CD4-positive, alpha-beta T cell treated with Interleukin-1 beta for 1 hour (primary cell): Measurements from ENCODE around the gene BCAS1.
A peak's percentile ranks its signal among the peaks of the same experiment; 100 is the strongest.
"Not testable (repeated sequence)": the region's sequence is repeated elsewhere in the genome, so short reads cannot be mapped to it uniquely, and the experiment has no call there.

ENCODE experiments used
- DNase-seq, 2 donors: peaks; one replicate each; pipeline ENCODE4 v3.0.0-alpha.2; 2020 to 2022

BCAS1 gene

DNA sequence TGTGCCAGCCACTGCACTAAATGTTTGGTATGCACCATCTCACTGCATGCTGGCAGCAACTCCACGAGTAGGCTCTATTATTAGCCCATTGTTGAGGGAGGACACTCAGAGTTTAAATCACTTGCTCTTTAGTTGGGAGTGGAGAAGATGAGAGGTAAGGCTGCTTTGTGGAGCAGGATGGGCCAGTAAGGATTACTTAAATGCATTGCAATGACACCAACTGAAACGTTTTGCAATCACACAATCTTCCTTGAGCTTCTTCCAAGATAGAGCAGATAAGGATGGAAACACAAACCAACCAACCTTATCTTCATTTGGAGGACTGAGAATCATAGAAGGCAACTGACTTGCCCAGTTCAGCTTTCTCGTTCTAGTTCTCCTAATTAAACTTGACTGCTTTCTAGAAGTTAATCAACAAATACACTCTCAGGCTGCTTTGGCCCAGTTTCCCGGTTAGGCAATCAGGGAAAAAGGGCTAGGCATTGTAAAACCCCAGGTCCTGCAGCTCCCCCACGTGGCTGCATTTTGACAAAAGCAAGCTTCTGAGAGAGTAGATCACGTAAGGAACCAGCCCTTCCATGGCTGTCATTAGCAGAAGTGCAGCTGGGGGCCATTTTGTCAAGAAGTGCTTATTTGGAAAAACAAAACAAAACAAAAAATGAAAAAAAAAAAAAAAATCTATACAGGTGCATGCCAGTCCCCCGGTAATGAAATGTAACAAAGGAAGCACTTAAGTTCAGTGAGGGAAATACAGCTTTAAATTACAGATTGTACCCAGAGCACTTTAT, 130.6 kb downstream of the BCAS1 start:
- DNase-seq = peak; percentile 74 to 79

DNA sequence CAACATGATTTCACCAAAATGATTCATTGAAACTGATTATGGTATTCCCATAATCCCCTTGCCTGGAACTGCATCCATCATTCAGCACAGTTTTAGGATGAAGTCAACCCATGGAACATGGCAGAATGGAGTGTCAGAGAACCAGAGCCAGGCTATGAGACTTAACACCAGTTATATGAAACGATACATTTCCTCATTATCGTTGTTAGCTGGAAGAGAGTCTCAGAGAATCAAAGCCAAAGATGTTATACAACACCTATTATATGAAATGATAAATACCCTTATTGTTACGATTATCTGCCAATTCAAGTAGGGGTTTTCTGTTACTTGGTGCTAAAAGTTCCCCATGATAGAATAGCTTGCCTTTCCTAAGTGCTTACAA, 131.2 kb downstream of the BCAS1 start:
- DNase-seq = no peak

DNA sequence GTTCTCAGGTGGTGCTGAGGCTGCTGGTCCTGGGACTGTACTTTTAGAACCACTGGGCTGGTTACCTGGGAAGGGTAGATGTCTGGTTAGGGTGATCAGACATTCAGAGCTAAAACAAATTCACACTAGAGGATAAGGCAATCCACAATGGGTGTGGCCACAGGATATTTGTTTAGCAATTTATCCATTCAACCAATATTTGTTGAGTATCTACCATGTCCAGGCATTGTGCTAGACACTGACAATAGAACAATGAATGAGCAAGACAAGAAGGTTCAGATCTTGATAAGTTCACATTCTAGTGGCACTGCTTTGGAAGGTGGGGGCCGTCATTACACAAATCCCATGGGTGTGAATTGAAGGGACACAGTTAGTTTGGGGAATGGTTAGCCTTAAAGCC, 131.7 kb downstream of the BCAS1 start:
- no peak for DNase-seq

DNA sequence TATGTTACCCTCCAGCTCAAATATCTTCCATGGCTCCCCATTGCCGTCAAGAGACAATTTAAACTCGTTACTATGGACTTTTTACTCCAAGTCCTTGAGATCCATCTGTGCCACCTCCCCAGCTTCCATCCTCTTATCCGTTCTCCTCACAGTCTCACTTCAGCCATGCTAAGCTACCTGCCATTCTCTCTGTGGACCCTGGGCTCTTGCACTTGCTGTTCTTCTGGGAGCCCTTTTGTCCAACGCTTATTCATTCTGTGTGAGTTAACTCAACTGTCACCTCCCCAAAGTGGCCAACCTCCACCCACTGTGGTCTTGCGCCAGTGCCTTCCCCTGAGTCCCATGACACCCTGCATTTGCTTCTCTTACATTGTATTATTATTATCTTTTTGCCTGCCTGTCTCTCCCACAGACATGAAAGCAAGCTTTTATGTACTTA, 132.4 kb downstream of the BCAS1 start:
- no peak for DNase-seq

DNA sequence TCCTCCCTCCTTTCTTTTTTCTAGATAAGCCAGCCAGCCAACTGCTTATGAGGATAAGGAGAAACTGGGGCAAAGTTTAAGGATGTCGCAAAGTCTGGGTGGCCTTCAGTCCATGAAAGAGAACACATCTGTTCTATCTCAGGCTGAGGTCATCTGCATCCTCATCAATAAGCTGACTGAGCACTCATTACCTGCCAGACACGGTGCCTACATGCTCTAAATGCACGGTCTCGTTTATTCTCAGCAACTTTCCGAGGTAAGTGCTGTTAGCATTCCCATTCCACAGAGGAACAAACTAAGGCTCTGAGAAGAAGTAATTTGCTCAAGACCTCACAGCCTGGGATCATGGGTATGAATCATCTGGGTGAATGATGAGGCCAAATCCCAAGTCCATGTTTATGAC, 133.1 kb downstream of the BCAS1 start:
- DNase-seq = no peak

DNA sequence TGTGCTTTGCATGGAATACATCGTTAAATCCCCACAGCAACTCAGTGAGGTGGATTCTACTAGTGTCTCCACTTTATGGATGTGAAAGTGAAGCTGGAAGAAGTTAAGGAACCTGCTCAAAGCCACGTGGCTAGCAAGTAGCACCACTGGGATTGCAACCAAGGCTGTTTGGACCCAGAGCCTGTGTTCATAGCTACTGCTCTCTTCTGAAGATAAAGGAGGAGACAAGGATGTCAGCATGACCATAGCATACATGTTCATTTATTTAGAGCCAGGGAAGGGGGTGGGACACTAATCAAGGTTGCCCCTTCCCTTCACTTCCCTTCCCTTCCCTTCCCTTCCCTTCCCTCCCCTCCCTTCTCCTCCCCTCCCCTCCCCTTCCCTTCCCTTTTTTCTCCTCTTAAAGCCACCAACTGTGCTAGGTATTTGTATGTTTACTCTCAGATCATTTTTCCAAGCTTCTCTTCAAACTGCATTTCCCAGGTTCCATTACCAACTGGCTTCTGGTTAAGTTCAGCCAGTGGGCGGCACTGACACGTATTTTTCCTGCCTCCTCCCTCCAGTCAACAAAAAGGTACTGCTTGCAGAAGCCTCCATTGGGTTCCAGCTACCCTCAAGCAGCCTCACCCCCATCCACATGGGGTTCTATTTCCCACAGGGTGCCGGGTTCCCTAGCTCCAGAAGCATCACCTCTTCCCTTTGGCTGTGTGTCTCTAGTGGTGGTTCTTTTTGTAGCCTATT, 134.9 kb downstream of the BCAS1 start:
- no peak for DNase-seq

DNA sequence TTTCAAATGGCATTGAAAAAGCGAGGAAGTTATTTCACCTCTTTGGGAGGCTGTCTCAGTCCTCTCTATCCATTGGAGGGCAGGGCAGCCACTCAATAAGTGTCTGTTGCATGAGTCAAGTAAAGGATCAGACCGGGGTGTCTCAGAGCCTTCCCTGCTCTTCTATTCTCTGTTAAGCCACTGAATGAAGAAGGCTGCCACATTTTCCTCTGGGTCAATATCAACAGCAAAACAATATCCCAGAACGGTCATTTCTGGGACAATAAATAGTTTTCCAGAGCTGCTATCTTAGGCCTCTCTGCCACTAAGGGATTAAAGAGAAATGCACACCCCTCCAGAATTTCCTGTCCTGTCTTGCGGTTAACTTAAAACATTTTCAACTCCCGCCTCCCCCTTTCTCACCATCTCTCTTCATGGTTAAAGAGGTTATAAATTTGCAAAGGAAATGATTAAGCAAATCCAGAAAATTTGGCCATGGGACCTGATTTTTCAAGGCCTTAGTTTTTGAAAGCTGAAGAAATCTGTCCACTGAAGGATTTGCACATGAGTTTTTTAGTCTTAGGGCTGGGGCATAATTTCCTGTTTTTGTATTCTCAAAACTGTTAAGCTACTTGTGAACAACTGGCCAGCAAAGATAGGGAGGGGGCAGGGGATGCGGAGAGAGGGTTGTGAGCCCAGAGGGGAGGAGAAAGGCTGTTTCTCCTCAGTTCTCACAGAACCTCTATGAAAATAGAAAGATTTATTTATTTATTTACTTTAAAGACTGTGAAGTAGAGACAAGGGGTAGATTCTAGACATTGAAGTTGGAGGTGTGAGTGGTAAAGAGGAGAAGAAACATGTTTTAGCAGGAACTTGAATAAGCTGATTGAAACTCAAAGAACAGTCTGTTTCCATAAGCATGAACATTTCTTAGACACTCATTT, 135.7 kb downstream of the BCAS1 start:
- DNase-seq = no peak

DNA sequence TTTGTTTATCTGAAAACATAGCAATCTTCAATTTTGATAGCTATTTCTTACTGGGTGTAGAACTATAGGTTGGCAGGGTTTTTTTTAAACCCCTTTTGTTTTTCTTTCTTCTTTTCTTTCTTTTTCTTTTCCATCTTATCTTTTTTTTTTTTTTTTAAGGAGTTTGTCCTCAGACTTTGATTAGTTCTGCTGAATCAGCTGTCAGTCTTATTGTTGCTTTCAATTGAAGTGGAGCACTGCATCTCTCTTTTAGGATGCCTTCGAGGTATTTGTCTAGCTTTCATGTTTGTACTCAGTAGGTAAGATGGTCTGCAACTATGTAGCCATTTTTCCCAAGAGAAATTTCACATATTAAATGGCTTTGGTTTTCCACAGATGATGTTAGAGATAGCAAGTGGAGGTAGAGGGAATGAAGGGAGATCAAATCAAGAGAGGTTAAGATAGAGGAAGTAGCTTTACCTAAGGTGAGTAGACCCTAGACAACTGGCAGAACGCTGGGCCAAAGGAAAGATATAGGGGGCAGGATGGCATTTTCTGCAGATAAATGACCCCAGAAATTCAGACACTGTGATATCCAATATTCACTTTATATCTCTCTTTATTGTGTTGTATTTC, 137.1 kb downstream of the BCAS1 start:
- no peak for DNase-seq

DNA sequence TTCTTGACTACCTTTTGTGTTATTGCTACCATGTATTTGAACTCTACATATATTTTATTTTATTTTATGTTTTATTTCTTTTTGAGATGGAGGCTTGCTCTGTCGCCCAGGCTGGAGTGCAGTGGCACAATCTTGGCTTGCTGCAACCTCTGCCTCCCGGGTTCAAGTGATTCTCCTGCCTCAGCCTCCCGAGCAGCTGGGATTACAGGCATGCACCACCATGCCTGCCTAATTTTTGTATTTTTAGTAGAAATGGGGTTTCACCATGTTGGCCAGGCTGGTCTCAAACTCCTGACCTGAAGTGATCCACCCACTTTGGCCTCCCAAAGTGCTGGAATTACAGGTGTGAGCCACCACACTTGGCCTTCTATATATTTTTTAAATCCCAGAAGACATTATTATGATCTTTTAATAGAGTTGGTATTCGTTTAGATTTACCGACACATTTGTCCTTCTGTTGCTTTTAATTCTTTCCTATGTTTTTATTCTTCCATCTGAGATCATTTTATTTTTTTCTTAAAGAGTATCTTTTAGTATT, 137.7 kb downstream of the BCAS1 start:
- DNase-seq = not testable (repeated sequence)

DNA sequence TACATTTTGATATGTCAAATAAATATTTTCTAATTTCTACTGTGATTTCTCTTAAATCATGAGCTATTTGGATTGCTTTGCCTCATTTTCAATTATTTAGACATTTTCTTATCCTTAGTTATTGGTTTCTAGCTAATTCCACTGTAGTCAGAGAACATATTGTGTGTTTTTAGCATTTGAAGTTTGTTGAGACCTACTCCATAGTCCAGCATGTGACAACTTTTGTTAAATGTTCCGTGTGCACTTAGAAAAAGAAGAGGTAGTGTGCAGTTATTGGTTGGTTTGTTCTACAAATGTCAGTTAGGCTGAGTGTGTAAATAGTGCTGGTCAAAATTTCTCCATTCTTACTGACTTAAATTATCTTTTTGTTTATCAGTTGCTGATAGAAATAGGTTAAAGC, 138.8 kb downstream of the BCAS1 start:
- no peak for DNase-seq

DNA sequence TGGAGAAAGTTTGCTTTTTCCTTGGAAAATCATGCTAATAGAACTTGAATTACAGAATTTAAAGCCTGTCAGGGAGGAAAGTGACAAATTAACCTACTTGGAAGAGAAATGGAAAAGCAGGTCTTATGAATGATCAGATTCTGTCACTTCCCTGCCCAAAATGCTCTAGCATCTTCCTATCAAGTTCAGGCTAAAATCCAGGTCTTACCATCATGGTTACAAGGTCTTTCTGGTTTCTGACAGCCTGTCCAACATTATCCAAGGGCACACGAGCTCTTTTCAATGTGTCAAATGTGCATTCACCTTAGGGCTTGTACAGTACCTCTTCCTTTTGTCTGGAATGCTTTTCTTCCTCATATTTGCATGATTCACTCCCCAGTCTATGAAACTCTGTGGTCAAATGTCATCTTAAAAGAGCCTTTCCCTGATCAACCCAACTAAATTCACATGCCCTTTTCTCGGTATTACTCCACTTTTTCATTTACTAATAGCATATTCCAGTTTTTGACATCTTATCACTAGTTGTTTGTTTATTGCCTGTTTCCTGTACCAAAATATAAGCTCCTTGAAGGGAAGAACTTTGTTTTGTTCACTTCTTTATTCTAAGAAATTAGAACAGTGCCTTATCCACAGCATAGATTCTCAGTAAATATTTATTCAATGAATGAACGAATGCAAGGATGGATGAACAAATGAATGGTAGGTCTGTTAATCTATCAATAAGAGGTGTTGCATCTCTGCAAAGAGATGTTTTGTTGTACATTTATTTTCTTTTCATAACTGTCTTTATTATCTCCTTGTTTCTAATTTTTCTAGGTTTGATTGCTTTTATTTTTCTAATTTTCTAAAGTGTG, 139.5 kb downstream of the BCAS1 start:
- no peak for DNase-seq

DNA sequence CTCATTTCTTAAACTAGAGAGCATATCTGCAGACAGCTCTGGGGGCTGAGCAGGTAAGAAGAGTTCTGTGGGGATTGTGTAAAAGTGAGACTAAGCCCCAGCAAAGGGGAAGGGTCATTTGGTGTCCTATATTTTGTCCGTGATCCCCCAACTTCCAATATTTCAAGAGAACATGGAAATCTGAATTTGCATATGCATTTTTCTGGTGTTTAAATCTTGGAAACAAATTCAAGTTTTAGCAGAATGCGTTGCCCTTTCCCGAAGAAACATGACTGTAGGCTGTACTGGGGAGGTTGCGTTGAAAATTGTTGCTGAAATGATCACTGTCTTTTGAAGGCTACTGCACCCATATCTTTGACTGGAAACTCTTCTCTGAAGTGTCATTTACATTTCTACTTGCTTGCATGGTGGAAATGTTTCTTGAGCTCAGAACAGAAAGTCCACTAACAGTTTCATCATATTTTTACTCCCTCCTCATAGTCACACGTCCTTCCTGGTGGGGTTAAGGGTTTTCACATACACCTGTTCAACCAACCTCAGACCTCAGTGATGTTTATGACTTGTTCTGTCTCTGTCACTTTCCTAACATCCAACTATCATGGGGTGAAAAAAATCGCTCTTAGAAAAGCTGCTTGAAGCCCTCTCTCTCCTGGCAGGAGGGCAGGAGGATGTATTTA, 140.3 kb downstream of the BCAS1 start:
- DNase-seq = no peak

DNA sequence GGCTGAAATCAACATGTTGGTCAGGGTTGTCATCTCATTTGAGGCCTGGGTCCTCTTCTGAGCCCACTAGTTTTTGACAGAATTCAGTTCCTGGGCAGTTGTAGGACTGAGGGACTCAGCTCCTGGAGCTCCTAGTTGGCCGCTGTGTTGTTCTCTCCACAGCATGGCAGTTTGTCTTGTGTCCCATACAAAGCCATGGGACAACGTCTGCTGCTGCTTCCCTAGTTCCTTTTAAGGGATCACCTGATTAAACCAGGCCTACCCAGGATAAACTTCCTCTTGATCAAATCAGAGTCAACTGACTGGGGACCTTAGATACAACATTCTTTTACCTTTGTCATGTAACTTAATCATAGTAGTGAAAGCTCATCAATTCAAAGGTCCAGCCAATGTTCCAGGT, 141.0 kb downstream of the BCAS1 start:
- DNase-seq = no peak

DNA sequence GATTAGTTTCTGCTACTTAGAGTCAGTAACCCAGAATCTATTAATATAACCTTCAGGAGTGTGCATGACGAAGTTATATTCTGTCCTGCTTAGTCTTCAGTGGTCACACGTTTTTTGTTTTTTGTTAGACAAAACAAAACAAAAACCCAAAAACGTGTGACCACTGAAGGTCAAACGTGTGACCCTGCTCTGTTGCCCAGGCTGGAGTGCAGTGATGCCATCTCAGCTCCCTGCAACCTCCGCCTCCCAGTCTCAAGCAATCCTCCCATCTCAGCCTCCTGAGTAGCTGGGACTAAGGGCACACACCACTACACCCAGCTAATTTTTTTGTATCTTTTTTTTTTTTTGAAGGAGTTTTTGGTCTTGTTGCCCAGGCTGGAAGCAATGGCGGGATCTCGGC, 142.4 kb downstream of the BCAS1 start:
- DNase-seq = no peak

DNA sequence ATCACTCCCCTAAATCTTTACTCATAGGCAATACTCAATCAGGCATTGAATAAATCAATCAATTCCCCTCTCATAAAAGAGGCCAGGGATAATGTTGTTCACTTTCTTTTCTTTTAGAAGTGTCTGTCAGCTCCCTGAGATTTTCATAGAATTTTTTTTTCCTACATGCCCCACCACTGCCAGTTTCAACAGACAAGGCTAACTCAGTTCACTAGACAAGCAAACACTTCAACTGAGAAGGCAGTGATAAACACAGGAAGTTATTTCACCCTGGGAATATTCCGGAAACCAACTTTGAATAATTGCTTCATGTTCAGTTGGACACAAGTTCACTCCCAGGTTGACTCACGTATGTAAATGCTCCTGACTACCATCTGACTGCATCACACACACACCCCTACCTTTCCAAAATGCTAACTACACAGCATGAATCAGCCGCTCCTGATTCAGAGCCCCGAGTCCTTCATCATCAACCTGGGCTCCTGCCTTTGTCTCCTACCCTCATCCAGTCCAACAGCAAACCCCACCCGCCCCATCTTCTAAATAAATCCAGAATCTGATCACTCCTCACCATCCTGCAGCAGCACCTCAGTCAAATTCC, 143.9 kb downstream of the BCAS1 start:
- DNase-seq = peak in 1 of 2 donors; percentile 60

DNA sequence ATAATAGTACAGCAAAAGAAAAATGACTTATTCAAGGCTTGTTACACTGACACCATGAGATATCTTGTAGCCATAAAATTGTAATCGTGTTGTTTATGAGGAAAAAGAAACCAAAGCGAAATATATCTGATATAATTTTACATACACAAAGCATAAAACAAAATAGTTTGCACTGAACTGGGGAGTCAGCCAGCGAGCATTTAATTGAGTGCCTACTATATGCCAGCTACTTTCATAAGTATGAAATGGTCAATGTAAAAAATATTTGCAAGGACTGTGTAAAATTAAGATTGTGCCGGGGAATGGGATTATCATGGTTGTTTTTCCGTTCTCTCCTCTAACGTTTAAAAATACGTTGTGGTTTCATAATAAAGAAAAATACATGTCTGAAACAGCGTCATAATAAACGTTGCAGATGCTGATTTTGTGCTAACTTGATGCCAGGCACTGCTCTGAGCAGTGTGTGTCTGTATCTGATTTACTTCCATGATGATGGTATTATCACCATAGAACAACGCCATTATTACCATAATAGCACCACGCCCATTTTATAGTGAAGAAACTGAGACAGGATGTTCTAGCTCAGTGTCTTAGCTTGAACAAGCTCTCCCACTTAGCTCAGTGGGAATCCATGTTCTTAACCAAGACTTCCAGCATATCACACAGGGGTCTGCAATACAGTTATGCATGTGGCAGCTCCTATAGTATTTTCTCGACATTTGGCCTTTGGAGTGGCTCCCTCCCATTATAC, 144.6 kb downstream of the BCAS1 start:
- no peak for DNase-seq

DNA sequence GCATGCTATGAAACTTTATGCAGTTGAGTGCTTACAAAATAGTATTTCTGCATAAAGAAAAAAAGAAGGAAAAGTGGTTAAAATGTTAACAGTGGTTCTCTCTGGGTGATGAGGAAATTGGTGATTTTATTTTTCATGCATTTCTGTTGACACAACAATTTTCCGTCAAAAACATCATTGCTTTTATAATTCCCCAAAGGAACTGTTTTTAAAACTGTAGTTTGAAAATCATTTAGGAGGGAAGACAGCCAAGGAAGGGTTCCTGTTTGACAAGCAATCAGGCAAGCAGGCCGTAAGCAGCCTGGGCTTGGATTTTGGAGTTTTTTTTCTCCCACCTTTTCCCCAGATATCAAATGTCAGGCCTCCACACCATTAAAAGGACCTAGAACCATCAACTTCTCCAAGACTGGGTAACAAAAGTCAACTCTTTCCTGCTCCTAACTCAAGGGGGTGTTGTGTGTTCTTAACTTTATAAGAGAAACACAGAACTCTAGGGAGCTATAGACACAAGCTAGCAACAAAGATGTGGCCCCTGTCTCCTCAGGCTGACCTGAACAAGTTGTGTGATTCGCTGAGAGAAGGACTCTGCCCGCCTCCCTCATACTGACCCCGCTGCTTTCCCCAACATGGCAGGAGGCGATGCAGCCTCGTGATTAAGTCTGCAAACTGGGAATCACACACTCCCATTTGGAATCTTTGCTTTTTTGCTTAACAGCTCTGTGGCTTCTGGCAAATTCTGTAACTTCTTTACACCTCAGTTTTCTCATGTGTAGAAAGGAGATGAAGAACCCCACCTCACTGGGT, 146.6 kb downstream of the BCAS1 start:
- no peak for DNase-seq

DNA sequence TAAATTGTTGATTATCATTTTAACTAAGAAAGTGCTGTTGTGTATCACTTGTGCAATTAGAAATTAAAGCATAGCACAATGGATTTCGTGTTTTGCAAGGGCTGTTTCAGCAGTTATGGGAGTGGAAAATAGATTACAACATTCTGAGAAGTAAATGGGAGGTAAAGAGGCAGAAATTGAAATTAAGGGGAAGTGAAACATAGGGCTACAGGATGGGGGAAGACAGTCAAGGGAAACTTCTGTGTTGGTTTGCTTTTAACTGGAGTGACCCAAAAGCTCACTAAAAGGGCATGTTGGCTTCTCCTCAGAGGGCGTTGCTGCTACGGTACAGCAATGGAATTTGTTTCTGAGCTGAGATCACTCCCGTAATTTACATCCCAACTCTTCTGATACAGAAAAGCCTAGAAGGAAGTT, 147.5 kb downstream of the BCAS1 start:
- DNase-seq = peak in 1 of 2 donors; percentile 22

DNA sequence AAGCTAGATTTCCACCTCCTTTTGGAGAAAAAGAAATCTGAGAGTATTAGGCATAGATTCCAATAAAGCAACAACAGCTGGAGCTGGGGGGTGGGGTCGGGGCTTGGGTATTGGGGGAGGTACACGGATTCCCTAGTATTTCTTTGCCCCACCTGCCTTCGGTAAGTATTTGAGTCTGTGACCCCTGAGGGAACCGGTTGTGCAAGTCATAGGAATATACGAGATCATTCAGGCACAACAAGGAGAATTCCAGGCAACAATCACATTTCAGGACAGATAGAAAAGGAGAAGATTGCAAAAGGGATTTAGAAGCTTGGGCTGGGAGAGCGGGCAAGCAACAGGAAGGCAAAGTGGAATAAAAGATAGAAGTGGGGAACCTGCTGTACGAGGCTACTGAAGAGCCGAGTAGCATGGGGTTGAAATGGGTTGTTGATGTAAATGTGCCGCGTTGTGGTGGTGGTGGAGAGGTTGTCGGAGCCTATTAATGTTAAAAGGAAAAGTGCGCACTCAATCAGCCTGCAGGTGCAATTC, 148.9 kb downstream of the BCAS1 start:
- DNase-seq = no peak
